Measurements from ENCODE around the gene SENP5.

DNA sequence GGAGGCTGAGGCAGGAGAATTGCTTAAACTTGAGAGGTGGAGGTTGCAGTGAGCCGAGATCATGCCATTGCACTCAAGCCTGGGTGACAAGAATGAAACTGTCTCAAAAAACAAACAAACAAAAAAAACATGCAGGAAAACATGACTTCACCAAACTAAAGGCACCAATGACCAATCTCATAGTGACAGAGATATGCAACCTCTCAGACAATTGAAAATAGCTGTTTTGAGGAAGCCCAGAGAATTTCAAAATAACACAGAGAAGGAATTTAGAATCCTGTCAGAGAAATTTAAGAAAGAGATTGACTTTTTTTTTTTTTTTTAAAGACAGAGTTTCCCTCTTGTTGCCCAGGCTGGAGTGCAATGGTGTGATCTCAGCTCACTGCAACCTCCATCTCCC lies 48.5 kb downstream of the SENP5 start:
- TF ChIP-seq, protein P1, sequence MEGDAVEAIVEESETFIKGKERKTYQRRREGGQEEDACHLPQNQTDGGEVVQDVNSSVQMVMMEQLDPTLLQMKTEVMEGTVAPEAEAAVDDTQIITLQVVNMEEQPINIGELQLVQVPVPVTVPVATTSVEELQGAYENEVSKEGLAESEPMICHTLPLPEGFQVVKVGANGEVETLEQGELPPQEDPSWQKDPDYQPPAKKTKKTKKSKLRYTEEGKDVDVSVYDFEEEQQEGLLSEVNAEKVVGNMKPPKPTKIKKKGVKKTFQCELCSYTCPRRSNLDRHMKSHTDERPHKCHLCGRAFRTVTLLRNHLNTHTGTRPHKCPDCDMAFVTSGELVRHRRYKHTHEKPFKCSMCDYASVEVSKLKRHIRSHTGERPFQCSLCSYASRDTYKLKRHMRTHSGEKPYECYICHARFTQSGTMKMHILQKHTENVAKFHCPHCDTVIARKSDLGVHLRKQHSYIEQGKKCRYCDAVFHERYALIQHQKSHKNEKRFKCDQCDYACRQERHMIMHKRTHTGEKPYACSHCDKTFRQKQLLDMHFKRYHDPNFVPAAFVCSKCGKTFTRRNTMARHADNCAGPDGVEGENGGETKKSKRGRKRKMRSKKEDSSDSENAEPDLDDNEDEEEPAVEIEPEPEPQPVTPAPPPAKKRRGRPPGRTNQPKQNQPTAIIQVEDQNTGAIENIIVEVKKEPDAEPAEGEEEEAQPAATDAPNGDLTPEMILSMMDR (conservative IDR thresholded peaks at IDR 0.05; ENCODE audit: low read length): no peak
- TF ChIP-seq EZH2phosphoT487 (IDR thresholded peaks at IDR 0.05; ENCODE audit: borderline replicate concordance): no peak

All from Loucy (cell line).